Activated CD4-positive, alpha-beta T cell treated with anti-CD3 and anti-CD28 coated beads, Interleukin-2, Interleukin-4, amounts not matched to agents 100 ng/mL and 50 ng/mL, durations not matched to agents 16 hours and 8 hours (primary cell): Measurements from ENCODE around the gene GRAMD1C.
A peak's percentile ranks its signal among the peaks of the same experiment; 100 is the strongest.

Experiments used
- DNase-seq: peaks from one replicate; pipeline ENCODE4 v3.0.0-alpha.2; 2020; ENCODE audit warnings: low spot score

GRAMD1C gene

GRCh38 chr3:113952921-113953320 is 114.3 kb downstream of the GRAMD1C start:
- no peak for DNase-seq

DNA sequence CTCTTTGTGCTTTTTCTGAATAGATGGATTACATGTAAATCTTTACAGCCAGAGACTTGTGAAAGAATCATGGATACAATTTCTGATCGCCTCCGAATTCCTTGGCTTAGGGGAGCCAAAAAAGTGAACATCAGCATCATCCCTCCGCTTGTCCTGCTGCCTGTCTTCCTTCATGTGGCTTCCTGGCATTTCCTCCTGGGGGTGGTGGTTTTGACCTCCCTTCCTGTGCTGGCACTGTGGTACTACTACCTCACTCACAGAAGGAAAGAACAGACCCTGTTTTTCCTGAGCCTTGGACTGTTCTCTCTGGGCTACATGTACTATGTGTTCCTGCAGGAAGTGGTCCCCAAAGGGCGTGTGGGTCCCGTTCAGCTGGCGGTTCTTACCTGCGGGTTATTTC is 115.1 kb downstream of the GRAMD1C start:
- DNase-seq = no peak

GRCh38 chr3:113954091-113954685 is 115.6 kb downstream of the GRAMD1C start:
- DNase-seq = no peak

DNA sequence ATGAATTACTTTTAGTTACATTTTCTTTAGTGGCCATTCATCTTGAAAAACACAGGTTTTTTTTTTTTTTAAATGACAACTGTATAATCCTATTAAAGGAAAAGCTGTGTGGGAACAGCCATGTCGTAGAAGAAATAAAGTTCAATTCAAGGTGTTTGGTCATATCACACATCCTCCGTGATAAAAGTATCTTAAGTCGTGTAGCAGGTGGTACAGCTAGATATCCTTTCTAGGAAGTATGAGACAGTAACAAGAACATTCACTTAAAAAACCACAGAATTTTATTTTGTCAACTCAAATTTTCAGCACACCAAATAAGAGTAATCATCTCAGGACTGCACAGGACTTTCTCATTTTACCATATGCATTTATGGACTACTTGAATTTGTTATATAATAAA is 125.3 kb downstream of the GRAMD1C start:
- DNase-seq = peak; percentile 9

- DNase-seq = no peak
Observed at GRCh38 chr3:113966172-113966571, 127.6 kb downstream of the GRAMD1C start.

- no peak for DNase-seq
Observed at GRCh38 chr3:113968986-113969385, 130.4 kb downstream of the GRAMD1C start.

- no peak for DNase-seq
Observed at GRCh38 chr3:113977822-113978221, 139.2 kb downstream of the GRAMD1C start.

- no peak for DNase-seq
Observed at GRCh38 chr3:113979916-113980315, 141.3 kb downstream of the GRAMD1C start.

GRCh38 chr3:113981803-113982202 is 143.2 kb downstream of the GRAMD1C start:
- no peak for DNase-seq

- DNase-seq = no peak
Observed at GRCh38 chr3:113983544-113983943, 145.0 kb downstream of the GRAMD1C start.

- no peak for DNase-seq
Observed at GRCh38 chr3:113985541-113985940, 147.0 kb downstream of the GRAMD1C start.
